Measurements from ENCODE around the gene ACOXL. TPM values are rescaled to one million over a fixed set of nuclear protein-coding genes. Genes with fewer than 3 reads are reported as not detected.

ACOXL gene
- total and polyA plus RNA-seq, 10 of the 15 experiments (the other 5 are each of a cell fraction or from before 2014, with no cell fraction given): 0.05 to 1.3 (median 0.71) TPM

DNA sequence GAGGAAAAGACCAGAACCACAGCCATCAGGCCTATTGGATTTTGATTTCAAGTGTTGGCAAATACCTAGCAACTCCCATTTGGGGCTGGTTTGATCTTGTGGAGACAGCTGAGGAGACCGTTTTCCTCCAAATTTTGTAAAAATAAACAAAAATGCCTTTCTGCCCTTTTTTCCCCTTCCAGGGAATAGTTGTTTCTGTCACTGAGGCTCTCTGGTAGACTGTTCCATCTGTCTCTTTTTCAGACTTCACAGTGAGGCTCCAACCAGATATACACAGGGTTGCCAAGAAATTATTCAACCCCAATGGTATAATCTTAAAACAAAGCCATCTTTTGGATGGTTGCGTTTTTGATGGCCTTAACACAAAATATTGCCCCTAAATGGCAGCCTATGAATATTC lies 115.7 kb downstream of the ACOXL start (continued):
- TF ChIP-seq, protein P1, sequence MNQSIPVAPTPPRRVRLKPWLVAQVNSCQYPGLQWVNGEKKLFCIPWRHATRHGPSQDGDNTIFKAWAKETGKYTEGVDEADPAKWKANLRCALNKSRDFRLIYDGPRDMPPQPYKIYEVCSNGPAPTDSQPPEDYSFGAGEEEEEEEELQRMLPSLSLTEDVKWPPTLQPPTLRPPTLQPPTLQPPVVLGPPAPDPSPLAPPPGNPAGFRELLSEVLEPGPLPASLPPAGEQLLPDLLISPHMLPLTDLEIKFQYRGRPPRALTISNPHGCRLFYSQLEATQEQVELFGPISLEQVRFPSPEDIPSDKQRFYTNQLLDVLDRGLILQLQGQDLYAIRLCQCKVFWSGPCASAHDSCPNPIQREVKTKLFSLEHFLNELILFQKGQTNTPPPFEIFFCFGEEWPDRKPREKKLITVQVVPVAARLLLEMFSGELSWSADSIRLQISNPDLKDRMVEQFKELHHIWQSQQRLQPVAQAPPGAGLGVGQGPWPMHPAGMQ (IDR thresholded peaks at IDR 0.05; ENCODE audit: borderline replicate concordance): no peak
- TF ChIP-seq, protein P2, sequence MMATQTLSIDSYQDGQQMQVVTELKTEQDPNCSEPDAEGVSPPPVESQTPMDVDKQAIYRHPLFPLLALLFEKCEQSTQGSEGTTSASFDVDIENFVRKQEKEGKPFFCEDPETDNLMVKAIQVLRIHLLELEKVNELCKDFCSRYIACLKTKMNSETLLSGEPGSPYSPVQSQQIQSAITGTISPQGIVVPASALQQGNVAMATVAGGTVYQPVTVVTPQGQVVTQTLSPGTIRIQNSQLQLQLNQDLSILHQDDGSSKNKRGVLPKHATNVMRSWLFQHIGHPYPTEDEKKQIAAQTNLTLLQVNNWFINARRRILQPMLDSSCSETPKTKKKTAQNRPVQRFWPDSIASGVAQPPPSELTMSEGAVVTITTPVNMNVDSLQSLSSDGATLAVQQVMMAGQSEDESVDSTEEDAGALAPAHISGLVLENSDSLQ (IDR thresholded peaks at IDR 0.05): no peak
- no peak for TF ChIP-seq MYC (IDR thresholded peaks at IDR 0.05; ENCODE audit: insufficient read depth, insufficient read length, insufficient replicate concordance, low read length, severe bottlenecking)

DNA sequence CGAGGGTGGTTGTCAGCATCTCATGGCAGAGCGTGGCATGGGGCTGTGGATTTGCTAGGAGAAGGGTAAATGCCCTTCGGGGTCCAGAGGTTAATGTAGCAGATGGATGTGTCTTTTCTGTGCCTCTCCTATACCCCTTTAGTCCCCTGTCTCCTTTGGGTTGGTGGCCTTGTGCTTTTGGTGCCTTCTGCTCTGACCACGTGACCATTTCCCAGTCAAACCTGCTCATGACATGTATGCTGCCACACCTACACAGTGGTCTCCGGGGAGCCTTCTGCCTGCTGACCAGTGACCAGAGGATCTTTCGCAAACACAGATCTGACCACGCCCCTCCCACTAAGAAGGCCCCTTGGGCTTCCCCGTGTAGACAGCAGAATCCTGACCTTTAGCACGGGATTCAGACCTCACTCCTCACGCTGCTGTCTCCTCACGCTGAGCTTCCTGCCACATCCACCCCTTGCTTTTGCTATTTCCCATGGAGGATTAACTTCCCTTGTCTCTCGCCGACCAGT lies 116.2 kb downstream of the ACOXL start:
- no peak overlapping the region for H3K27ac ChIP-seq (ENCODE audit: control insufficient read depth, insufficient read depth)
- ChIA-PET SMC1A (ENCODE audit: uncharacterized antibody, unreplicated experiment) (interaction anchor here (0.7 kb wide), 1 partner anchor 256 kb away, joined by 3 read pairs; no protein-coding TSS in a partner anchor), CTCF (interaction anchor here (2.2 kb wide), 1 partner anchor 36 kb away, joined by 7 read pairs; no protein-coding TSS in a partner anchor), POLR2A (no interaction called here), RAD21 (ENCODE audit: unreplicated experiment) (no interaction called here)
- in situ Hi-C loops (cut with MboI): no loop called here
- ATAC-seq: no peak
- WGBS (ENCODE audit: insufficient coverage, insufficient replicate concordance, low lambda C conversion rate, missing lambda C conversion rate): 71% methylated on average over 13 of the region's 13 CpGs
- no peak for TF ChIP-seq SPI1 (IDR thresholded peaks at IDR 0.05; ENCODE audit: borderline replicate concordance, insufficient read depth, low read depth, low read length)
- TF ChIP-seq TARDBP (IDR thresholded peaks at IDR 0.05; ENCODE audit: borderline replicate concordance): no peak
- TF ChIP-seq YY1 (IDR thresholded peaks at IDR 0.05; ENCODE audit: low read depth, low read length): no peak
- BruUV-seq (replicated peaks): no TSS peak
- intact Hi-C loops (cut with micrococcal nuclease; ENCODE audit: unreplicated experiment): no loop called here
- no peak for DNase-seq (ENCODE audit: low read depth, low spot score)
- no peak overlapping the region for H3K9ac ChIP-seq (ENCODE audit: control insufficient read depth, insufficient read depth, low read length)
- no peak overlapping the region for H3K4me3 ChIP-seq
- no peaks in the 10 kb centered on the region for H3K9me3 ChIP-seq (replicated peaks; ENCODE audit: control insufficient read depth, insufficient read depth, low read length)
- no peaks in the 10 kb centered on the region for H3K79me2 ChIP-seq (ENCODE audit: control insufficient read depth, insufficient read depth, low read length)
- H2AFZ ChIP-seq (ENCODE audit: control insufficient read depth, low read depth, low read length): no peak overlapping the region
- H3K27me3 ChIP-seq (replicated peaks in 1 of 2; ENCODE audit: control insufficient read depth in 2 of 2, insufficient read depth in 2 of 2, low read length in 1 of 2): no peaks in the 10 kb centered on the region; a peak in 2 of 4 replicates
- FAIRE-seq: no peak
- peaks cover 17% of the 10 kb centered on the region for H3K4me1 ChIP-seq (ENCODE audit: control insufficient read depth, insufficient read depth, low read length)
- H3K36me3 ChIP-seq (ENCODE audit: control insufficient read depth in 2 of 2, insufficient read depth in 2 of 2, low read length in 1 of 2): no peaks in the 10 kb centered on the region
- no peaks in the 10 kb centered on the region for H4K20me1 ChIP-seq (ENCODE audit: control insufficient read depth, insufficient read depth)
- no peak overlapping the region for H3K4me2 ChIP-seq (ENCODE audit: control insufficient read depth, insufficient read depth)

Measured in GM12878 (cell line).